HepG2 (cell line): ENCODE data around the gene ENTPD2. TPM values are rescaled to one million over a fixed set of nuclear protein-coding genes. Genes with fewer than 3 reads are reported as not detected.

Experiments
- EP300 ChIP-seq, 3 experiments: sonication (generic) in 1 of 3; formaldehyde crosslinking in 1 of 3; IDR thresholded peaks; 2 replicates each; pipeline versions ENCODE4 v1.5.1 to v1.6.1; 2011 to 2020; ENCODE audit warnings: low read depth in 2 of 3, low read length in 2 of 3, borderline replicate concordance in 1 of 3, improper control_type of control experiment in 1 of 3, mild to moderate bottlenecking in 1 of 3, missing genetic modification reagents in 1 of 3, moderate library complexity in 1 of 3
- IKZF4 ChIP-seq: sonication (generic); formaldehyde crosslinking; IDR thresholded peaks from 2 replicates; pipeline ENCODE4 v1.5.1; 2020; ENCODE audit warnings: borderline replicate concordance, mild to moderate bottlenecking, low read depth, missing genetic modification reagents; ENCODE audit errors: not compliant biosample characterization
- KDM2A ChIP-seq: sonication (generic); formaldehyde crosslinking; IDR thresholded peaks from 2 replicates; pipeline ENCODE4 v1.4.0; 2020; ENCODE audit warnings: low read depth, missing genetic modification reagents, borderline replicate concordance
- MAZ ChIP-seq, 2 experiments: sonication (generic) in 1 of 2; formaldehyde crosslinking in 1 of 2; IDR thresholded peaks; 2 replicates each; pipeline versions ENCODE4 v1.5.0 to v1.6.1; 2012 to 2020; ENCODE audit warnings: low read depth in 2 of 2, mild to moderate bottlenecking in 2 of 2, borderline replicate concordance in 1 of 2, improper control_type of control experiment in 1 of 2, low read length in 1 of 2, missing genetic modification reagents in 1 of 2, moderate library complexity in 1 of 2
- PLRG1 ChIP-seq: fragments of 450-650 bp; conservative IDR thresholded peaks from 2 replicates; pipeline ENCODE4 v1.6.1; 2016
- RBM22 ChIP-seq: fragments of 200-400 bp; formaldehyde crosslinking; optimal IDR thresholded peaks from 2 replicates; pipeline ENCODE3; 2017; ENCODE audit warnings: mild to moderate bottlenecking, low read length, moderate library complexity
- RORA ChIP-seq: sonication (generic); formaldehyde crosslinking; IDR thresholded peaks from 2 replicates; pipeline ENCODE4 v1.5.0; 2020; ENCODE audit warnings: mild to moderate bottlenecking, missing genetic modification reagents, moderate library complexity
- STAT5B ChIP-seq: sonication (generic); formaldehyde crosslinking; IDR thresholded peaks from 2 replicates; pipeline ENCODE4 v1.4.0; 2020; ENCODE audit warnings: missing genetic modification reagents
- ZFP1 ChIP-seq: IDR thresholded peaks from 2 replicates; pipeline ENCODE4 v1.6.1; 2016
- ZNF510 ChIP-seq: sonication (generic); formaldehyde crosslinking; IDR thresholded peaks from 2 replicates; pipeline ENCODE4 v1.4.0; 2020; ENCODE audit warnings: low read depth, mild to moderate bottlenecking, missing genetic modification reagents
- ZNF543 ChIP-seq: sonication (generic); formaldehyde crosslinking; IDR thresholded peaks from 2 replicates; pipeline ENCODE4 v1.4.0; 2020; ENCODE audit warnings: mild to moderate bottlenecking, missing genetic modification reagents
- ZNF672 ChIP-seq: sonication (generic); formaldehyde crosslinking; IDR thresholded peaks from 2 replicates; pipeline ENCODE4 v1.8.1; 2022; ENCODE audit warnings: missing genetic modification reagents
- polyA plus RNA-seq, 8 experiments: library from polyadenylated mRNA; depleted of rRNA in 3 of 8; stranded (reverse) in 7 of 8; unstranded in 1 of 8; fragments of >200 nt; fragmentation: Illumina TruSeq in 4 of 8; extraction: Trizol in 4 of 8; gene quantifications; 2 replicates each; pipeline versions ENCODE4 v1.2.1 to v1.2.3, GENCODE V29; 2011 to 2016; ENCODE audit warnings: low read depth in 4 of 8, missing spikeins in 1 of 8, mixed read lengths in 1 of 8; ENCODE audit not compliant: insufficient read depth in 1 of 8
- total RNA-seq, 5 experiments: library from RNA; depleted of rRNA; stranded (reverse); fragments of >200 nt; fragmentation: Illumina TruSeq; extraction: Trizol; gene quantifications; 2 replicates each; pipeline ENCODE4 v1.2.3, GENCODE V29; 2016; ENCODE audit warnings: low read depth in 1 of 5
- TF ChIP-seq, protein P1 (sequence below): sonication (generic); formaldehyde crosslinking; IDR thresholded peaks from 2 replicates; pipeline ENCODE4 v1.4.0; 2020; ENCODE audit warnings: mild to moderate bottlenecking, missing genetic modification reagents
- TF ChIP-seq, protein P2 (sequence below): sonication (generic); formaldehyde crosslinking; IDR thresholded peaks from 2 replicates; pipeline ENCODE4 v1.8.0; 2022; ENCODE audit warnings: missing genetic modification reagents, mild to moderate bottlenecking, moderate library complexity, borderline replicate concordance
- TF ChIP-seq, protein P3 (sequence below): sonication (generic); formaldehyde crosslinking; IDR thresholded peaks from 2 replicates; pipeline ENCODE4 v1.9.0; 2022; ENCODE audit warnings: low read depth, missing genetic modification reagents
- TF ChIP-seq, protein P4 (sequence below): sonication (generic); formaldehyde crosslinking; IDR thresholded peaks from 2 replicates; pipeline ENCODE4 v1.4.0; 2020; ENCODE audit warnings: missing genetic modification reagents; ENCODE audit errors: not compliant biosample characterization

The ENTPD2 gene
- total and polyA plus RNA-seq, 2 of the 13 experiments (the other 11 are each of a cell fraction or from before 2014, with no cell fraction given): 0.95 to 3.2 TPM

DNA sequence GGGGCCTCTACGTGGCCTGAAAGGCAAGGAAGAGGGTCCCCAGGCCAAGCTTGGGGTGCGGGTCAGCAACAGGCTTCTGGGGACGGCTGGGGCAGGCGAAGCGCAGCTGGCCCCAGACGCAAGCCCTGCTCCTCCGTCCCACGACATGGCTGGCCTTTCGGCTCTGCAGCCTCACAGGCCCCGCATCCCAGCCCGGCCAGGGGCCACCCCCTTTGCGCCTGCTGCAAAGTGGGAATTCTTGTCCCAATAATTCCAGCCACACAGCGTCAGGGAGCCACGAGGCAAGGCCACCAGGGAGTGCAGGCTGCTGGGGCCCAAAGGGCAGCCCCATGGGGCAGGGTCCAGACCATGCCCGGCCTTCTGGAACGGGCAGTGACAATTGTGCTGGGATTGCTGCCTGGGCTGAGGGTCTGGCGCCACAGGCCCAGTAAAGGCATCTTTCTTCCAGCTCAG lies 1.1 kb upstream of the ENTPD2 start (continued):
- TF ChIP-seq, protein P1, sequence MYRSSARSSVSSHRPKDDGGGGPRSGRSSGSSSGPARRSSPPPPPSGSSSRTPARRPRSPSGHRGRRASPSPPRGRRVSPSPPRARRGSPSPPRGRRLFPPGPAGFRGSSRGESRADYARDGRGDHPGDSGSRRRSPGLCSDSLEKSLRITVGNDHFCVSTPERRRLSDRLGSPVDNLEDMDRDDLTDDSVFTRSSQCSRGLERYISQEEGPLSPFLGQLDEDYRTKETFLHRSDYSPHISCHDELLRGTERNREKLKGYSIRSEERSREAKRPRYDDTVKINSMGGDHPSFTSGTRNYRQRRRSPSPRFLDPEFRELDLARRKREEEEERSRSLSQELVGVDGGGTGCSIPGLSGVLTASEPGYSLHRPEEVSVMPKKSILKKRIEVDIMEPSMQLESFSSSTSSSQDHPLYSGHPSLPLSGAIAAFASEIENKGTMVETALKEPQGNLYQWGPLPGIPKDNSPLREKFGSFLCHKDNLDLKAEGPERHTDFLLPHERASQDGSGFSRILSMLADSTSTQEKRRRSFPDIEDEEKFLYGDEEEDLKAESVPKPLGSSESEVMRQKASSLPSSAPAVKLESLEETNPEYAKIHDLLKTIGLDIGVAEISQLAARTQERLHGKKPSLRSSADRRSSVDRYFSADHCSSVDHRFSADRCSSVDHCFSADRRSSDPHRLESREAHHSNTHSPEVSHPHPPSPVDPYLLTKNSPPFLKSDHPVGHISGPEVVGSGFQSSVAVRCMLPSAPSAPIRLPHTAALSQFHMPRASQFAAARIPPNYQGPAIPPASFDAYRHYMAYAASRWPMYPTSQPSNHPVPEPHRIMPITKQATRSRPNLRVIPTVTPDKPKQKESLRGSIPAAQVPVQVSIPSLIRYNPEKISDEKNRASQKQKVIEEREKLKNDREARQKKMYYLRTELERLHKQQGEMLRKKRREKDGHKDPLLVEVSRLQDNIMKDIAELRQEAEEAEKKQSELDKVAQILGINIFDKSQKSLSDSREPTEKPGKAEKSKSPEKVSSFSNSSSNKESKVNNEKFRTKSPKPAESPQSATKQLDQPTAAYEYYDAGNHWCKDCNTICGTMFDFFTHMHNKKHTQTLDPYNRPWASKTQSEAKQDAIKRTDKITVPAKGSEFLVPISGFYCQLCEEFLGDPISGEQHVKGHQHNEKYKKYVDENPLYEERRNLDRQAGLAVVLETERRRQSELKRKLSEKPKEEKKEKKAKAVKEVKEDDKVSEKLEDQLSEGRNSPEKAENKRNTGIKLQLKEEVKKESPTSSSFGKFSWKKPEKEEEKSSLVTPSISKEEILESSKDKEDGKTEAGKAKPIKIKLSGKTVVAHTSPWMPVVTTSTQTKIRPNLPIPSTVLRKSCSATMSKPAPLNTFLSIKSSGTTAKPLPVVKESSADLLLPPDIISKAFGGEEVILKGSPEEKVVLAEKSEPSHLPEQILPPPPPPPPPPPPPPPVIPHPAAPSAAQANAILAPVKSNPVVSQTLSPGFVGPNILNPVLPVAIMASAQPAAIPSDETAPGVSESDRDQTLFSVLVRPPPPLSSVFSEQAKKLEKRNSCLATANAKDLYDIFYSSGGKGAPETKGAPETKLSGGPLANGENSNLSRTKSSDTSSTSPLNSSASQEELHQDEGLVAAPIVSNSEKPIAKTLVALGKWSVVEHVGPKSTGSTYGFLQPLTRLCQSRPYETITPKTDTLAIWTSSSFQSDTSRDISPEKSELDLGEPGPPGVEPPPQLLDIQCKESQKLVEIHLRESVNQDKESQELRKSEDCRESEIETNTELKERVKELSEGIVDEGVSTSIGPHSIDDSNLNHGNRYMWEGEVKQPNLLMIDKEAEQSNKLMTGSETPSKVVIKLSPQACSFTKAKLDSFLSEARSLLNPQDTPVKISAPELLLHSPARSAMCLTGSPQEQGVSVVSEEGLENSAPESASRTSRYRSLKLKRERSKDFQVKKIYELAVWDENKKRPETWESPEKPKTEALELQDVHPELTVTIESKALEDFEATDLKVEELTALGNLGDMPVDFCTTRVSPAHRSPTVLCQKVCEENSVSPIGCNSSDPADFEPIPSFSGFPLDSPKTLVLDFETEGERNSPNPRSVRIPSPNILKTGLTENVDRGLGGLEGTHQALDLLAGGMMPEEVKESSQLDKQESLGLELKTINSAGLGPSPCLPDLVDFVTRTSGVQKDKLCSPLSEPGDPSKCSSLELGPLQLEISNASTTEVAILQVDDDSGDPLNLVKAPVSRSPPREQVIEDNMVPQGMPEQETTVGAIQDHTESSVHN: no peak
- TF ChIP-seq ZNF543 (CRISPR knock-in tag): no peak
- no peak for TF ChIP-seq MAZ (IDR thresholded peaks at IDR 0.05; ENCODE audit: borderline replicate concordance, low read depth, low read length)
- TF ChIP-seq MAZ (CRISPR knock-in tag; IDR thresholded peaks at IDR 0.05; ENCODE audit: low read depth): peak; percentile 6; the same call in 1 of the 2 replicates
- no peak for TF ChIP-seq PLRG1
- 0 out of 2 replicates have a peak, but pooled peaks have one; percentile 24 for TF ChIP-seq ZFP1 (CRISPR knock-in tag)
- no peak for TF ChIP-seq ZNF510
- TF ChIP-seq, protein P2, sequence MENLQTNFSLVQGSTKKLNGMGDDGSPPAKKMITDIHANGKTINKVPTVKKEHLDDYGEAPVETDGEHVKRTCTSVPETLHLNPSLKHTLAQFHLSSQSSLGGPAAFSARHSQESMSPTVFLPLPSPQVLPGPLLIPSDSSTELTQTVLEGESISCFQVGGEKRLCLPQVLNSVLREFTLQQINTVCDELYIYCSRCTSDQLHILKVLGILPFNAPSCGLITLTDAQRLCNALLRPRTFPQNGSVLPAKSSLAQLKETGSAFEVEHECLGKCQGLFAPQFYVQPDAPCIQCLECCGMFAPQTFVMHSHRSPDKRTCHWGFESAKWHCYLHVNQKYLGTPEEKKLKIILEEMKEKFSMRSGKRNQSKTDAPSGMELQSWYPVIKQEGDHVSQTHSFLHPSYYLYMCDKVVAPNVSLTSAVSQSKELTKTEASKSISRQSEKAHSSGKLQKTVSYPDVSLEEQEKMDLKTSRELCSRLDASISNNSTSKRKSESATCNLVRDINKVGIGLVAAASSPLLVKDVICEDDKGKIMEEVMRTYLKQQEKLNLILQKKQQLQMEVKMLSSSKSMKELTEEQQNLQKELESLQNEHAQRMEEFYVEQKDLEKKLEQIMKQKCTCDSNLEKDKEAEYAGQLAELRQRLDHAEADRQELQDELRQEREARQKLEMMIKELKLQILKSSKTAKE (CRISPR knock-in tag): 0 out of 2 replicates have a peak, but pooled peaks have one; percentile 38
- no peak for TF ChIP-seq RORA (CRISPR knock-in tag)
- TF ChIP-seq RBM22: no peak
- no peak for TF ChIP-seq ZNF672 (CRISPR knock-in tag)
- no peak for TF ChIP-seq EP300 (IDR thresholded peaks at IDR 0.05; ENCODE audit: low read depth in 2 of 2, low read length in 2 of 2)
- no peak for TF ChIP-seq EP300 (CRISPR knock-in tag; IDR thresholded peaks at IDR 0.05; ENCODE audit: borderline replicate concordance)
- TF ChIP-seq, protein P3, sequence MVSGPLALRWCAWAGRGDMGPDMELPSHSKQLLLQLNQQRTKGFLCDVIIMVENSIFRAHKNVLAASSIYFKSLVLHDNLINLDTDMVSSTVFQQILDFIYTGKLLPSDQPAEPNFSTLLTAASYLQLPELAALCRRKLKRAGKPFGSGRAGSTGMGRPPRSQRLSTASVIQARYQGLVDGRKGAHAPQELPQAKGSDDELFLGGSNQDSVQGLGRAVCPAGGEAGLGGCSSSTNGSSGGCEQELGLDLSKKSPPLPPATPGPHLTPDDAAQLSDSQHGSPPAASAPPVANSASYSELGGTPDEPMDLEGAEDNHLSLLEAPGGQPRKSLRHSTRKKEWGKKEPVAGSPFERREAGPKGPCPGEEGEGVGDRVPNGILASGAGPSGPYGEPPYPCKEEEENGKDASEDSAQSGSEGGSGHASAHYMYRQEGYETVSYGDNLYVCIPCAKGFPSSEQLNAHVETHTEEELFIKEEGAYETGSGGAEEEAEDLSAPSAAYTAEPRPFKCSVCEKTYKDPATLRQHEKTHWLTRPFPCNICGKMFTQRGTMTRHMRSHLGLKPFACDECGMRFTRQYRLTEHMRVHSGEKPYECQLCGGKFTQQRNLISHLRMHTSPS: no peak
- no peak for TF ChIP-seq IKZF4 (CRISPR knock-in tag)
- TF ChIP-seq, protein P4, sequence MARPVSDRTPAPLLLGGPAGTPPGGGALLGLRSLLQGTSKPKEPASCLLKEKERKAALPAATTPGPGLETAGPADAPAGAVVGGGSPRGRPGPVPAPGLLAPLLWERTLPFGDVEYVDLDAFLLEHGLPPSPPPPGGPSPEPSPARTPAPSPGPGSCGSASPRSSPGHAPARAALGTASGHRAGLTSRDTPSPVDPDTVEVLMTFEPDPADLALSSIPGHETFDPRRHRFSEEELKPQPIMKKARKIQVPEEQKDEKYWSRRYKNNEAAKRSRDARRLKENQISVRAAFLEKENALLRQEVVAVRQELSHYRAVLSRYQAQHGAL (CRISPR knock-in tag): peak; percentile 55
- no peak for TF ChIP-seq STAT5B (CRISPR knock-in tag)
- no peak for TF ChIP-seq KDM2A (CRISPR knock-in tag)
